ENCODE measurements around the gene HYDIN.

Gene HYDIN

GRCh38 chr16:70786020-70786755 is 444.3 kb downstream of the HYDIN start:
- DNase-seq (ENCODE audit: low spot score), result no peak

GRCh38 chr16:70784692-70785555 is 445.6 kb downstream of the HYDIN start:
- DNase-seq (ENCODE audit: low spot score), result no peak

- no peak for DNase-seq (ENCODE audit: low spot score)
Observed at GRCh38 chr16:70782237-70782636, 448.3 kb downstream of the HYDIN start.

- no peak for DNase-seq (ENCODE audit: low spot score)
Observed at GRCh38 chr16:70781800-70782199, 448.7 kb downstream of the HYDIN start.

GRCh38 chr16:70780546-70780945 is 450.0 kb downstream of the HYDIN start:
- no peak for DNase-seq (ENCODE audit: low spot score)

- DNase-seq (ENCODE audit: low spot score), result no peak
Observed at GRCh38 chr16:70779361-70779760, 451.2 kb downstream of the HYDIN start.

- DNase-seq (ENCODE audit: low spot score), result no peak
Observed at GRCh38 chr16:70778901-70779309, 451.6 kb downstream of the HYDIN start.

- DNase-seq (ENCODE audit: low spot score), result no peak
Observed at GRCh38 chr16:70777973-70778406, 452.5 kb downstream of the HYDIN start.

GRCh38 chr16:70777496-70777895 is 453.0 kb downstream of the HYDIN start:
- no peak for DNase-seq (ENCODE audit: low spot score)

GRCh38 chr16:70775399-70775798 is 455.1 kb downstream of the HYDIN start:
- no peak for DNase-seq (ENCODE audit: low spot score)

- DNase-seq (ENCODE audit: low spot score), result no peak
Observed at GRCh38 chr16:70774261-70774660, 456.3 kb downstream of the HYDIN start.

GRCh38 chr16:70772493-70772892 is 458.0 kb downstream of the HYDIN start:
- DNase-seq (ENCODE audit: low spot score), result no peak

GRCh38 chr16:70770626-70771552 is 459.6 kb downstream of the HYDIN start:
- DNase-seq (ENCODE audit: low spot score), result peak; percentile 30

GRCh38 chr16:70770291-70770625 is 460.3 kb downstream of the HYDIN start:
- DNase-seq (ENCODE audit: low spot score), result no peak

- no peak for DNase-seq (ENCODE audit: low spot score)
Observed at GRCh38 chr16:70769761-70770160, 460.8 kb downstream of the HYDIN start.

GRCh38 chr16:70769131-70769530 is 461.4 kb downstream of the HYDIN start:
- no peak for DNase-seq (ENCODE audit: low spot score)

- no peak for DNase-seq (ENCODE audit: low spot score)
Observed at GRCh38 chr16:70768203-70768580, 462.3 kb downstream of the HYDIN start.

- DNase-seq (ENCODE audit: low spot score), result no peak
Observed at GRCh38 chr16:70767377-70768202, 462.9 kb downstream of the HYDIN start.

GRCh38 chr16:70766658-70767057 is 463.9 kb downstream of the HYDIN start:
- DNase-seq (ENCODE audit: low spot score), result no peak

GRCh38 chr16:70766176-70766575 is 464.3 kb downstream of the HYDIN start:
- DNase-seq (ENCODE audit: low spot score), result no peak

GRCh38 chr16:70765491-70765890 is 465.0 kb downstream of the HYDIN start:
- DNase-seq (ENCODE audit: low spot score), result no peak

Data from pons (tissue), 1 donor.